ENCODE measurements around the gene ITGA6. TPM values are rescaled to one million over a fixed set of nuclear protein-coding genes. Genes with fewer than 3 reads are reported as not detected.

The ITGA6 gene
- total RNA-seq, 1 donor from 2014 or later, result 54.8 TPM

DNA sequence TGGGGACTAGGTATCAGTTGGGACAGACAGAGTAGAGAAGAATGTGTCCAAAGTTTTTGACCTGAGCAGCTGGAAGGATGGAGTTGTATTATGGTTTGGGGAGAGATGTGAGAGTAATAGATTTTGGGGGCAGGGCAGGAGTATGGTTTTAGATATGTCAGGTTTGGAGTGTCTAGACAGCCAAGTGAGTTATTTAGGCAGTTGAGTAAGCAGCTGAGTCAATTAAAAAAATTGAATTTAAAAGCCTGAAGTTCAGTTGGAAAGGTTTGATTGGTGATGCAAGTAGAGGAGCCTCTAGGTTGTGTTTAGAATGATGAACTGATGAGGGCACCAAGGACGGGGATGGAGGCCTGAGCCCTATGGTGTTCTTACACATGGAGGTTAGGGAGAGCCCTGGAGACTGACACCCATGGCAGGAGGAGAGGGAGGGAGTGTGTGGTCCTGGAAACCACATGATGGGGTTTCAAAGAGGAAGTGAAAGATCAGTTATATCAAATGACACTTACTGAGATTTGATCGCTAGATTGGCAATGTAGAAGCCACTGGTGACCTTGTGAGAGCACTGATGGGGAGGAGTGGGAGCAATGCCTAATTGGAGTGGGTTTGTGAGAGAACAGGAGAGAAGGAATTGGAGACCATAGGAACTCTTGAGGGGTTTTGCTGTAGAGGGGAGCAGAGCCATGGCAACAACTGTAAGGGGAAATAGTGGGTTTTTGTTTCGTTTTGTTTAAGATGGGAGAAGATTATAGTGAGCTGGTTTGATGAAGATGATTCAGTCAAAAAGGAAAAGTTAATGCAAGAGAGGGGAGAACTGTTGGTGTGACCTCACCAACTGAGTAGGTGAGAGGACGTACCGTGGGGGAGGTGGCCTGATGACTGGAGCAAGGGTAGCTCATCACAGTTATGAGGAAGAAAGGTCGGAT is 10.3 kb downstream of the ITGA6 start:
- ATAC-seq (no peak), DNase-seq (no peak)
- intact Hi-C loops (cut with micrococcal nuclease), result loop anchor here (1.0 kb wide), 1 partner anchor 17 kb away; no protein-coding TSS in a partner anchor

- ATAC-seq (peak; percentile 65), DNase-seq (no peak)
- intact Hi-C loops (cut with micrococcal nuclease), result loop anchor here (1.0 kb wide), 1 partner anchor 15 kb away; no protein-coding TSS in a partner anchor
These were observed 11.5 kb downstream of the ITGA6 start for GRCh38 chr2:172438741-172439508.

DNA sequence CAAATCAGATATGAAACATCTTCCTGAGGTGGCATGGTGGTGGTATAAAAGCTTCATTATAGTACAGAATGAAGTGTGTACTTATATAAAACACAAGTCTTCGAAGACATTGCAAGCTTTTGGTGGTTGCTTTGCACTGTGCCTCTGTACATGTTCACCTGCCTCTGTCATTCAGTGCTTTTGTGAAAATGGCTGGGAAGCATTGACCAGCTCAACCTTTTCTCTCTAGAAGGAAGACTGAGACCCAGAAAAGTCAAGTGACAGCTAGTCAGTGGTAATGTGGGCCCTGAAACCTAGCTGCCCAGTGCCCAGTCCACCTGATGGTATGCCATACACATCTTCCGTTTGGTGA is 12.1 kb downstream of the ITGA6 start:
- intact Hi-C loops (cut with micrococcal nuclease), result no loop called here
- no peak for ATAC-seq
- no peak for DNase-seq

- intact Hi-C loops (cut with micrococcal nuclease), result no loop called here
- DNase-seq, result no peak
- no peak for ATAC-seq
These were observed 12.5 kb downstream of the ITGA6 start for GRCh38 chr2:172439911-172440310.

DNA sequence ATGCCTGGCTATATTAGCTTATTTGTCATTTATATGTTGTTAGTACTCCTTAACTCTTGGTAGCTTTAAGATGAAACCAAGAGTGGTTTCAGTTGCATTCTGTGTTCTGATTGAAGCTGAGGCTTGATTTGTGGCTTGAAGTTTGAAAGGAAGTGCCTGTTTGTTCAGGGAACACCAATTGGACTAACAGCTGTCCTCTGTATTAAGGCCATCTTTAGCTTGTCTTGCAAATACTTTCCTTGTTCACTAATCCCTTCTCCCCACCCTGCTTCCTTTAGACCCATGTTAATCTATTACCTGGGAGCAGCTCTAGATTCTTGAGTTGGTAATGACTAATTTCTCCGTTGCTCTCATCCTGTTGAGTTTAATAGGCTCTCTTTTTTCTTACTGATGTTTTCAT is 13.4 kb downstream of the ITGA6 start:
- ATAC-seq, result no peak
- intact Hi-C loops (cut with micrococcal nuclease), result no loop called here
- DNase-seq, result no peak

GRCh38 chr2:172442072-172442895 is 14.9 kb downstream of the ITGA6 start:
- intact Hi-C loops (cut with micrococcal nuclease), result no loop called here
- peak; percentile 60 for ATAC-seq
- DNase-seq, result no peak

DNA sequence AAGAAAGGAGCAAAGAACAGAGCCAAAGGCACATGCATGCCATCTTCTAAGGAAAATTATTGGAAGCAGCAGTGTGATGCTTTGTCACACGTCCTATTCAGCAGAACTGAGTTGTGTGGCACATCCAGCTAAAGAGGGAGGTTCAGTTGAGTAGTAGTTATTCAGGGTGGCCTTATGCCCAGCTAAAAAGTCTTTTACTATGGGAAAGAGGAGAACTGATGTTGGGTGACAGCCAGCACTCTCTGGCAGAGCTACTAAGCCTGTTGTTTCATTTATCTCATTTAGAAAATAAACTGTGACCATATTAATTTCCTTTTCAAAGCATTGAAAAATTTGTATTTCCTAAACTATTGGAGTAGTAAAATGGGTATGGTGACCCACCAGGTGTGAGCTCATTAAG is 18.5 kb downstream of the ITGA6 start:
- intact Hi-C loops (cut with micrococcal nuclease), result no loop called here
- DNase-seq, result no peak
- no peak for ATAC-seq

DNA sequence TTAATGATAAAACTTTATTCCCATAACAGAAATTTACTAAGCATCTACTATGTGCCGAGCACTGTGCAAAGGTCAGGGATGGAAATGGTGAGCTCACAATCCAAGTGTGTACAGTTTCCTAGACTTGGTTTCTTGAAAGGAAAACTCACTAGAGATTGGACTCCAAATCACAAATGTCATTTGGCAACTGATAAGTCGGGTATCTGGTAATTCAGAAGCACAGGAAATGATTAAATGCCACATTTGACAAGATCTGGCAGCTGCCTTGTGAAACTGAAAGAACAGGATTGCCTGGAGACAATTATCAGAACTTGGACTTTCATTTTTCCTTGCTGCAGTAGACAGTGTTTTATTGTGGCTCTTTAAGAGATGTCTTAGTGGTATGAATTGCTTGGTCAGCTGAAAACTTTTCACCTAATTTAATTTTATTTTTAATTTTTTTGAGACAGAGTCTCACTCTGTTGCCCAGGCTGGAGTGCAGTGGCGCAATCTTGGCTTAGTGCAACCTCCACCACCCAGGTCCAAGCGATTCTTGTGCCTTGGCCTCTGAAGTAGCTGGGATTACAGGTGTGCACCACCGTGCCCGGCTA is 19.2 kb downstream of the ITGA6 start:
- intact Hi-C loops (cut with micrococcal nuclease), result no loop called here
- ATAC-seq, result no peak
- DNase-seq, result no peak

DNA sequence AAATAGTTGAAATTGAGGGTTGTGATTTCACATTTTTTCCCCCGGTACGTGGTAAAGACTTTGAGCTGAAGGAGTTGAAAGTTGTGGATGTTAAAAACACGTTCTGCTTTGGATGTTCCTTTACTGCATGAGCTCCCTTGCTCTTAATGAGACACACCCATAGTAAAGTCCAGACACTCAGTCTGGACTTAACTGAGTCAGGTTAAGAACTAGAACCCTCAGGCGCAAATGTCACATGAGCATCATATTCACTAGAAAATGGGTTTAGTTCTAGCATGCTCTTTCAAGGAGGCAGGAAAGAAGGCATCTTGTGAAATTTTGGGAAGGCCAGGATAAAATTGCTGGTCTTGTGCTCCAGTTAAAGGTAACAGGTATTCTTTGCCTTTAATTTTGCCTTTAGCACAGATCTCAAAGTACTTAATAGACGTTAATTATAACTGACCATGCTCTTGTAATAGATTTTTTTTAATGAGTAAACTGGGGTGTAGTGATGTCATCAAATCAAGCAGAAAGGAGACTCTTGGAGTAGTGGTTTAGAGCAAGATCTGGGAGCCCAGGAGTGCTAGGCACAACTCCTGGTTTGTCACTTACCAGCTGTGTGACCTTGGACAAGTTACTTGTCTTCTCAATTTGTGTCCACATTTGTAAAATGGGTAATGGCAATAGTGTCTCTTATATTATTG is 20.6 kb downstream of the ITGA6 start:
- intact Hi-C loops (cut with micrococcal nuclease), result no loop called here
- no peak for ATAC-seq
- DNase-seq, result no peak

DNA sequence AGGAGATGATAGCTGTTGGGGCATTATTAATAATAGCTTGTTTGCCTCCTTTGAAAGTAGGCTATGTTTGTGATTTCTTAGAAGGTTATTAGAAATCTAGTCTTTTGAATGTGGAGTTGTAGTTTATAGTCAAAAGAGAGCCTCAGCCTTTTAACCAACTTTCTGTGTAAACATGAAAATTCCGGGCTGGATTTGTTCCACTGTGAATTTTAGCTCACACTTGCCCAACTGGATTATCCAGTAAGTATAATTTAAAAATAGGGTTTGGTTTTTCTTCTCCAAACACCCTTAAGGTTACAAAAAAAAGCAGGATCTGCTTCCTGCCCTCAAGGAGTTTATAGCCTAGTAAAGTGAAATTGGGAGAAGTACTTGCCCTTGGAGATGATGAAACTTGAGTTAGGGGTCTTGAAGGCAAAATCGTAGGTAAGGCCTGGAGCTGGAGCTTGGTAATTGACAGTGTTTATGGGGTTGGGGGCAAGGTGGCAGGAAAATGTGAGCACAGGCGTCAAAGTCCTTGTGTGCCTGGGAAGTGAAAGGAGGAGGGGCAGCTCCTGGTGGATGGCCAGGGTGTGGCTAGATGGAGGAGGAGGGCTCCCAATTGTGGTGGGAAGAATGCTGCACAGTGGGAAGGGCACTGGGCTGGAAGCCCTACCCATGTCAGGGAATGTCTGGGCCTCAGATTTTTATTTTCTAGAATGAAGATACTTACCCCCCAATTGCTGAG is 21.3 kb downstream of the ITGA6 start:
- intact Hi-C loops (cut with micrococcal nuclease), result no loop called here
- no peak for DNase-seq
- ATAC-seq, result no peak

GRCh38 chr2:172449911-172450550 is 22.6 kb downstream of the ITGA6 start:
- ATAC-seq (no peak), DNase-seq (no peak)
- intact Hi-C loops (cut with micrococcal nuclease), result no loop called here

GRCh38 chr2:172451923-172452322 is 24.5 kb downstream of the ITGA6 start:
- ATAC-seq (no peak), DNase-seq (no peak)
- intact Hi-C loops (cut with micrococcal nuclease), result no loop called here

- no peak for DNase-seq
- ATAC-seq, result no peak
- intact Hi-C loops (cut with micrococcal nuclease), result no loop called here
These were observed 25.5 kb downstream of the ITGA6 start for GRCh38 chr2:172452845-172453244.

DNA sequence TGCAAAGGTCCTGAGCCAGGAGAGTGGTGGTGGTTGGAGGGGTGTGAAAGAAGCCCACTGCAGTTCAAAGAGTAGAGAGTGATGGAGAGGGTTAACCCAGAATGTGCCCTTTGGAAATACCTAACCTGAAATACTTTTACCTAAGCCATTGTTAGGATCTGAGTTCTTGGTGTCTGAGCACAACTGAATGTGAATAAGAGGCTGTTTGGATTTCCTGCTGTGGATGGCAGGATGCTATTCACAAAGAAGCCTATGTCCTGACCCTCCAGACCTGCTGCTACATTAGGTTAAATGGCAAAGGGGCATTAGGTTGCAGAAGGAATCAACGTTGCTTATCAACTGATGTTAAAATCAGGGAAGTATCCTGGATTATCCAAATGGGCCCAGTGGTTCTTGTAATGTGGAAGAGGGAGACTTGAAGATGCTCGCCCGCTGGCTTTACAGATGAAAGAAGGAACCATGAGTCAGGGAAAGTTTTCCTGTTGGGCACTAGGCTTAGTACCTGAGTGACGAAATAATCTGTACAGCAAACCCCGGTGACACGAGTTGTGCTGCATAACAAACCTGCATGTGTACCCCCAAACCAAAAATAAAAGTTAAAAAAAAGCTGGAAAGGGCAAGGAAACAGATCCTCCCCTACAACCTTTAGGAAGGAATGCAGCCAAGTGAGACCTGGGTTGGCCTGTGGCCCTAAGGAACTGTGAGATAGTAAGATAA is 27.2 kb downstream of the ITGA6 start:
- intact Hi-C loops (cut with micrococcal nuclease), result loop anchor here (1.0 kb wide), 1 partner anchor 16 kb away; no protein-coding TSS in a partner anchor
- ATAC-seq (no peak), DNase-seq (no peak)

DNA sequence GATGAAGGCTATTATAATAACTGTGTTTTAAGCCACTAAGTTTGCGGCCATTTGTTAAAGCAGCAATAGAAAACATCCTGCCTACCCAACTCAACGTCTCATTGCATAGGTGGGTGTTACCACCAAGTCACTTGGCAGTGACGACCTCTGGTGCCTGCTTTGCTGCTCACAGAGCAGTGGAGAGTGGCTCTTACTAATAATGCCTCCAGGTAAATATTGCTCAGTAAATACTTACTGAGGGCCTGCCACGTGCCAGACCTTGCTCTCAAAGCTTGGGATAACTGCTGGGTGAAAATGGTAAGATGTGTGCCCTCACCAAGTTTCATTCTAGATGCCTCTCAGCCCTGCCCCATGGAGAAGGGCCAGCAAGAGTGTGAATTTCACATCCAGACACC is 27.7 kb downstream of the ITGA6 start:
- intact Hi-C loops (cut with micrococcal nuclease), result no loop called here
- no peak for ATAC-seq
- DNase-seq, result no peak

DNA sequence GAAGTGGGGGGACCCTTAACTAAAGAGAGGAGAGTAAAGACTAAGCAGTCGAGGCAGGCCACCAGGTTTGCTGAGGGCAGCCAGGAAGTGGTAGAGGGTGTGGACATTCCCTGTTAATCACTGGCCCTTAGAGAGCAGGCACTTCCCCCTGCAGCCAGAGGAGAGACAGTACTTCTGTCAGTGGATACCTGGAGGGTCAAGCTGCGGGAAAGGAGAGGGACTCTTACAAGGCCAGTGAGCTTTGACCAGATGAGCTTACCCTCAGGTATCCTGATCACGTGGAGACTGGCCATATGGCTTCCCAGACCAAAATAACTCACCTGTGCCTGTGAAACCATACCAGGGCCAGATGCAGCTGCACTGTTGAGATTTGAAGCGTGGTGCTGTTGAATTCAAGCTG is 28.6 kb downstream of the ITGA6 start:
- intact Hi-C loops (cut with micrococcal nuclease), result no loop called here
- ATAC-seq (peak; percentile 24), DNase-seq (no peak)

GRCh38 chr2:172457536-172457935 is 30.1 kb downstream of the ITGA6 start:
- ATAC-seq (no peak), DNase-seq (no peak)
- intact Hi-C loops (cut with micrococcal nuclease), result no loop called here

Data from left ventricle myocardium superior (tissue), 1 donor.